ENCODE data around the gene CARS1. TPM values are rescaled to one million over a fixed set of nuclear protein-coding genes. Genes with fewer than 3 reads are reported as not detected.

Gene CARS1
- total RNA-seq, 1 experiment from 2014 or later = 120 TPM

- no peak for DNase-seq (ENCODE audit: low read depth, low spot score)
- in situ Hi-C loops (cut with HindIII; ENCODE audit: low pct_unique_long_range_greater_than_20kb, low sequenced_read_pairs) (no loop called here), intact Hi-C loops (cut with micrococcal nuclease; ENCODE audit: unreplicated experiment) (loop anchor here (2.0 to 10.0 kb wide), 2 partner anchors 60 to 160 kb away; no protein-coding TSS in a partner anchor)
- H3K36me3 ChIP-seq (ENCODE audit: control insufficient read depth, insufficient read depth, low read length) = no peaks in the 10 kb centered on the region
- peaks cover 26% of the 10 kb centered on the region for H3K4me1 ChIP-seq (ENCODE audit: control insufficient read depth, insufficient read depth, low read length)
- CTCF ChIA-PET = interaction anchor here (1.1 kb wide), 1 partner anchor 57 kb away, joined by 4 read pairs; no protein-coding TSS in a partner anchor
- no peak for ATAC-seq
- no peak overlapping the region for H3K4me3 ChIP-seq (ENCODE audit: low read depth in 2 of 2, low read length in 2 of 2)
- POLR2A ChIA-PET = no interaction called here
- no TSS peak for BruUV-seq (replicated peaks)
- 0 out of 2 replicates have a peak overlapping the region, but pooled peaks have one; percentile 62 for H3K27ac ChIP-seq (ENCODE audit: low read length)
- no peaks in the 10 kb centered on the region for H3K9me3 ChIP-seq (ENCODE audit: control insufficient read depth, insufficient read depth, low read depth, low read length)
- TF ChIP-seq REST (IDR thresholded peaks at IDR 0.05; ENCODE audit: insufficient read depth in 1 of 2, low read depth in 2 of 2, low read length in 1 of 2) (no peak), TCF7L2 (IDR thresholded peaks at IDR 0.05; ENCODE audit: low read depth, low read length) (no peak), CTCF (IDR thresholded peaks at IDR 0.05) (no peak), POLR2AphosphoS5 (IDR thresholded peaks at IDR 0.05; ENCODE audit: low read depth, low read length) (no peak), SIN3A (IDR thresholded peaks at IDR 0.05; ENCODE audit: borderline replicate concordance, insufficient read depth, low read depth, low read length) (no peak)
- H3K27me3 ChIP-seq (ENCODE audit: control insufficient read depth, insufficient read depth, low read length) = no peaks in the 10 kb centered on the region
These were observed 37.1 kb upstream of the CARS1 start for GRCh38 chr11:3094223-3094824.

GRCh38 chr11:3093281-3094191, 36.3 kb upstream of the CARS1 start:
- Histone ChIP-seq H3K9me3 (ENCODE audit: control insufficient read depth, insufficient read depth, low read depth, low read length) (no peaks in the 10 kb centered on the region), H3K4me3 (ENCODE audit: low read depth in 2 of 2, low read length in 2 of 2) (no peak overlapping the region), H3K36me3 (ENCODE audit: control insufficient read depth, insufficient read depth, low read length) (no peaks in the 10 kb centered on the region), H3K27me3 (ENCODE audit: control insufficient read depth, insufficient read depth, low read length) (no peaks in the 10 kb centered on the region), H3K4me1 (ENCODE audit: control insufficient read depth, insufficient read depth, low read length) (peaks cover 27% of the 10 kb centered on the region), H3K27ac (ENCODE audit: low read length) (no peak overlapping the region)
- POLR2A ChIA-PET = interaction anchor here (0.6 kb wide), 1 partner anchor 53 kb away, joined by 3 read pairs; no protein-coding TSS in a partner anchor
- intact Hi-C loops (cut with micrococcal nuclease; ENCODE audit: unreplicated experiment) (loop anchor here (2.0 to 10.0 kb wide), 2 partner anchors 59 to 159 kb away; no protein-coding TSS in a partner anchor), in situ Hi-C loops (cut with HindIII; ENCODE audit: low pct_unique_long_range_greater_than_20kb, low sequenced_read_pairs) (no loop called here)
- peak; percentile 25 for ATAC-seq
- CTCF ChIA-PET = interaction anchor here (0.6 to 2.7 kb wide), 3 partner anchors 43 to 56 kb away, joined by 3 to 14 read pairs (median 4); no protein-coding TSS in a partner anchor
- no peak for TF ChIP-seq SIN3A (IDR thresholded peaks at IDR 0.05; ENCODE audit: borderline replicate concordance, insufficient read depth, low read depth, low read length)
- no peak for DNase-seq (ENCODE audit: low read depth, low spot score)
- BruUV-seq (replicated peaks) = no TSS peak
